SK-N-SH (cell line): ENCODE data around the gene SOD3. TPM values are rescaled to one million over a fixed set of nuclear protein-coding genes. Genes with fewer than 3 reads are reported as not detected.

Experiments
- CTCF ChIA-PET: fragments of 300-600, 350-600 bp; formaldehyde crosslinking; extraction: SDS; loops from one replicate; lab custom pipeline; 2021; lab: Yijun Ruan, JAX
- POLR2A ChIA-PET: fragments of 350-600 bp; sonication (Branson Sonifier 250); formaldehyde crosslinking; extraction: SDS; loops from one replicate; lab custom pipeline; 2020; ENCODE audit warnings: antibody characterized with exemption, inconsistent platforms; lab: Yijun Ruan, JAX
- DNase-seq: peaks from one replicate; pipeline ENCODE4 v3.0.0; 2012
- H2AFZ ChIP-seq: fragments of 200-600 bp; sonication (generic); 2 replicates; pipeline ENCODE4 v1.8.1; 2016; ENCODE audit warnings: antibody characterized with exemption, mild to moderate bottlenecking, low read depth
- H3F3A ChIP-seq: fragments of 200-600 bp; sonication (generic); replicated peaks from 2 replicates; pipeline ENCODE3; 2016; ENCODE audit warnings: antibody characterized with exemption, mild to moderate bottlenecking; ENCODE audit not compliant: insufficient read depth
- H3K27ac ChIP-seq, 2 experiments: fragments of 200-500 bp in 1 of 2; fragments of 200-600 bp in 1 of 2; sonication (Bioruptor generic) in 1 of 2; sonication (generic), shearing (Covaris generic) in 1 of 2; 2 replicates each; pipeline versions ENCODE4 v1.5.1 to v1.6.1; 2014 to 2016; ENCODE audit warnings: low read depth in 2 of 2, inconsistent platforms in 1 of 2, low read length in 1 of 2, mild to moderate bottlenecking in 1 of 2, mixed read lengths in 1 of 2
- H3K27me3 ChIP-seq: fragments of 200-600 bp; sonication (generic), shearing (Covaris generic); 2 replicates; pipeline ENCODE4 v1.6.1; 2016; ENCODE audit warnings: mixed run types; ENCODE audit not compliant: insufficient read depth
- H3K36me3 ChIP-seq, 2 experiments: fragments of 200-500 bp in 1 of 2; fragments of 200-600 bp in 1 of 2; sonication (Bioruptor generic) in 1 of 2; sonication (generic) in 1 of 2; replicated peaks in 1 of 2; 2 replicates each; pipeline versions ENCODE3 to v1.5.1; 2014 to 2016; ENCODE audit warnings: low read length in 1 of 2, mild to moderate bottlenecking in 1 of 2; ENCODE audit not compliant: insufficient read depth in 2 of 2, control insufficient read depth in 1 of 2
- H3K4me1 ChIP-seq, 2 experiments: fragments of 200-500 bp in 1 of 2; fragments of 200-600 bp in 1 of 2; sonication (Bioruptor generic) in 1 of 2; sonication (generic), shearing (Covaris generic) in 1 of 2; 2 replicates each; pipeline versions ENCODE4 v1.5.1 to v1.6.1; 2014 to 2016; ENCODE audit warnings: low read depth in 1 of 2, low read length in 1 of 2, mixed run types in 1 of 2; ENCODE audit not compliant: insufficient read depth in 2 of 2, control insufficient read depth in 1 of 2
- H3K4me2 ChIP-seq: fragments of 200-600 bp; sonication (generic), shearing (Covaris generic); 2 replicates; pipeline ENCODE4 v1.6.1; 2017; ENCODE audit warnings: mixed run types
- H3K4me3 ChIP-seq, 2 experiments: fragments of 200-500 bp in 1 of 2; fragments of 200-600 bp in 1 of 2; sonication (Bioruptor generic) in 1 of 2; sonication (generic), shearing (Covaris generic) in 1 of 2; 2 replicates each; pipeline versions ENCODE4 v1.5.1 to v1.8.1; 2014 to 2016; ENCODE audit warnings: low read depth in 2 of 2, inconsistent platforms in 1 of 2, low read length in 1 of 2, mild to moderate bottlenecking in 1 of 2, mixed read lengths in 1 of 2, moderate library complexity in 1 of 2
- H3K79me2 ChIP-seq: fragments of 200-600 bp; sonication (generic); 2 replicates; pipeline ENCODE4 v1.8.1; 2017; ENCODE audit warnings: mild to moderate bottlenecking; ENCODE audit not compliant: insufficient read depth
- H3K9ac ChIP-seq: fragments of 200-600 bp; sonication (generic); 2 replicates; pipeline ENCODE4 v1.6.1; 2017; ENCODE audit warnings: mixed run types
- H3K9me2 ChIP-seq: fragments of 200-600 bp; sonication (generic); 2 replicates; pipeline ENCODE4 v1.6.1; 2017; ENCODE audit warnings: mixed run types
- H3K9me3 ChIP-seq: fragments of 200-600 bp; sonication (generic); 2 replicates; pipeline ENCODE4 v1.6.1; 2017; ENCODE audit warnings: mixed run types, mild to moderate bottlenecking, moderate library complexity
- H4K20me1 ChIP-seq: fragments of 200-600 bp; sonication (generic); 2 replicates; pipeline ENCODE4 v1.6.1; 2017; ENCODE audit warnings: mild to moderate bottlenecking, mixed run types; ENCODE audit not compliant: insufficient read depth
- ELF1 ChIP-seq: IDR thresholded peaks from 2 replicates; pipeline ENCODE4 v1.4.0; 2012
- GATA2 ChIP-seq: sonication (generic); formaldehyde crosslinking; IDR thresholded peaks from 2 replicates; pipeline ENCODE4 v1.5.0; 2020; ENCODE audit warnings: mild to moderate bottlenecking, missing genetic modification reagents
- NFIC ChIP-seq: IDR thresholded peaks from 2 replicates; pipeline ENCODE4 v1.4.0; 2012; ENCODE audit warnings: borderline replicate concordance
- RCOR1 ChIP-seq: fragments of 150-350 bp; IDR thresholded peaks from 2 replicates; pipeline ENCODE4 v1.6.1; 2017; ENCODE audit warnings: antibody characterized with exemption, low read length
- RFX5 ChIP-seq: IDR thresholded peaks from 2 replicates; pipeline ENCODE4 v1.6.1; 2012; ENCODE audit warnings: mild to moderate bottlenecking, improper control_type of control experiment, low read length
- RXRA ChIP-seq: IDR thresholded peaks from 2 replicates; pipeline ENCODE4 v1.4.0; 2012; ENCODE audit warnings: low read depth, mild to moderate bottlenecking, borderline replicate concordance
- TEAD4 ChIP-seq: IDR thresholded peaks from 2 replicates; pipeline ENCODE4 v1.4.0; 2012; ENCODE audit warnings: mild to moderate bottlenecking, borderline replicate concordance; ENCODE audit not compliant: insufficient read depth
- WGBS: methylation state at CpG from one replicate; pipeline ENCODE4 v1.1.6; 2017; ENCODE audit warnings: low lambda C conversion rate; 5-methylcytosine and 5-hydroxymethylcytosine counted together
- polyA plus RNA-seq, 3 experiments: library from polyadenylated mRNA; depleted of rRNA; stranded (reverse); fragments of >200 nt; gene quantifications; 2 replicates each; pipeline ENCODE4 v1.2.3, GENCODE V29; 2012
- small RNA-seq, 7 experiments: library from RNA; depleted of rRNA; stranded (forward); fragments of <200 nt; gene quantifications; one replicate each; pipeline ENCODE3, GENCODE V24; 2012
- TF ChIP-seq, protein P1 (sequence below): IDR thresholded peaks from 2 replicates; pipeline ENCODE4 v1.4.0; 2012; ENCODE audit warnings: low read depth, borderline replicate concordance

Gene SOD3
- polyA plus RNA-seq, 1 of the 3 experiments (the other 2 are of a cell fraction): 21.6 TPM

DNA sequence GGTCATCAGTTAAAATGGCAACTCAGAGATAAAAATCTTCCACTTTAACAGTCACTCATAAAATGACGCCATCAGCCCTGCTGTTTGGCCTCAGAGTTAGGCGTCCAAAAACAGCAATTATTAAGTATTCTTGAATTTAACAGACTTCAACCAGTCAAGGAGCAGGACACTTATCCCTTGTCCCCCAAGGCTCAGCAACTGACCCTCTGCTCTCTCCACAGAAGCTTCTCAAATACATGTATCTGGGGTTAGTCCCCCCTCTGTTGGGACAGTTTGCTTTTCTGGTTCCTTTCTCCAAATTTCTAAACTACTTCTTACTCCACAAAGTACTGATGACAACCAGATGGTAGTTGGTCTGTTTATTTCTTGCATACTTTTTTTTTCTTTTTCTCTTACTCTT is 54.4 kb downstream of the SOD3 start:
- Histone ChIP-seq H3K9me2 (no peaks in the 10 kb centered on the region), H4K20me1 (no peaks in the 10 kb centered on the region), H3K27me3 (no peaks in the 10 kb centered on the region), H3F3A (peaks cover 23% of the 10 kb centered on the region), H3K79me2 (no peaks in the 10 kb centered on the region), H3K36me3 (peaks cover 0 to 4% of the 10 kb centered on the region in 2 experiments), H3K4me3 (no peak overlapping the region), H3K9me3 (no peaks in the 10 kb centered on the region), H3K4me2 (peak overlapping the region; percentile 14; the same call in 1 of the 2 replicates), H3K27ac (peak overlapping the region in 1 of 2 experiments; percentile 87; a peak in 1 of 4 replicates), H2AFZ (no peak overlapping the region)
- ChIA-PET CTCF (no interaction called here), POLR2A (no interaction called here)
- DNase-seq: no peak
- TF ChIP-seq GATA2 (CRISPR knock-in tag) (no peak), RFX5 (no peak), TEAD4 (no peak), RCOR1 (no peak), ELF1 (no peak), RXRA (no peak), NFIC (no peak)
- TF ChIP-seq, protein P1, sequence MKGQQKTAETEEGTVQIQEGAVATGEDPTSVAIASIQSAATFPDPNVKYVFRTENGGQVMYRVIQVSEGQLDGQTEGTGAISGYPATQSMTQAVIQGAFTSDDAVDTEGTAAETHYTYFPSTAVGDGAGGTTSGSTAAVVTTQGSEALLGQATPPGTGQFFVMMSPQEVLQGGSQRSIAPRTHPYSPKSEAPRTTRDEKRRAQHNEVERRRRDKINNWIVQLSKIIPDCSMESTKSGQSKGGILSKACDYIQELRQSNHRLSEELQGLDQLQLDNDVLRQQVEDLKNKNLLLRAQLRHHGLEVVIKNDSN: no peak
- TF ChIP-seq, all 33 proteins: peak for 0
- Histone ChIP-seq H3K4me1 (peaks cover 0 to 23% of the 10 kb centered on the region in 2 experiments; a peak in 2 of 4 replicates), H3K9ac (no peak overlapping the region)
- 93% methylated on average over 2 of the region's 2 CpGs for whole genome bisulfite sequencing

Small RNAs within 50 kb of the gene (small RNA-seq; reads per million reads assigned to genes)
- 0 reads per million in 7 experiments for gene AC006390.1

Other genes starting within 250 kb of the SOD3 start
- gene DHX15, start 211.0 kb upstream of the SOD3 start, polyA plus RNA-seq (2012; rRNA removed): 63.3 and 81.9 TPM in 2 replicates
- 5.5 and 7.0 TPM in 2 replicates for gene CCDC149, start 117.5 kb downstream of the SOD3 start, polyA plus RNA-seq (2012; rRNA removed)
- not detected in 2 replicates for gene LGI2, start 235.4 kb downstream of the SOD3 start, polyA plus RNA-seq (2012; rRNA removed)